ENCODE data around the gene SORBS1.

- TF ChIP-seq POLR2AphosphoS5 (IDR thresholded peaks at IDR 0.05) (no peak), CTCF (IDR thresholded peaks at IDR 0.05; ENCODE audit: poor library complexity, severe bottlenecking) (no peak), EZH2 (IDR thresholded peaks at IDR 0.05; ENCODE audit: borderline replicate concordance, insufficient read depth, low read length, poor library complexity, severe bottlenecking) (no peak), RAD21 (conservative IDR thresholded peaks at IDR 0.05) (no peak), MXI1 (conservative IDR thresholded peaks at IDR 0.05; ENCODE audit: poor library complexity, severe bottlenecking) (no peak), EP300 (conservative IDR thresholded peaks at IDR 0.05; ENCODE audit: poor library complexity, severe bottlenecking) (no peak), REST (IDR thresholded peaks at IDR 0.05; ENCODE audit: borderline replicate concordance) (no peak), SMC3 (conservative IDR thresholded peaks at IDR 0.05; ENCODE audit: poor library complexity) (no peak)
These were observed 283.6 kb downstream of the SORBS1 start for GRCh38 chr10:95277614-95278013.

All from neural cell (in vitro differentiated cells).